ENCODE data around the gene OPRD1. TPM values are rescaled to one million over a fixed set of nuclear protein-coding genes. Genes with fewer than 3 reads are reported as not detected.

Gene OPRD1
- total RNA-seq, 2 experiments from 2014 or later = not detected

- Histone ChIP-seq H3K36me3 (ENCODE audit: insufficient read depth, low read length) (peaks cover 12% of the 10 kb centered on the region), H2AFZ (ENCODE audit: low read length) (no peak overlapping the region), H3K9me2 (ENCODE audit: insufficient read depth, low read length) (no peaks in the 10 kb centered on the region), H3K27ac (ENCODE audit: low read depth, low read length, poor library complexity, severe bottlenecking) (no peak overlapping the region), H3K4me2 (ENCODE audit: low read length) (no peak overlapping the region), H3K79me2 (ENCODE audit: insufficient read depth, low read depth, low read length) (no peaks in the 10 kb centered on the region), H3K4me1 (ENCODE audit: insufficient read depth, low read length, poor library complexity, severe bottlenecking) (peaks cover 5% of the 10 kb centered on the region), H3K9me3 (ENCODE audit: low read length) (no peaks in the 10 kb centered on the region), H3K4me3 (ENCODE audit: low read depth, low read length, poor library complexity, severe bottlenecking) (no peak overlapping the region), H4K20me1 (ENCODE audit: insufficient read depth, low read length) (no peaks in the 10 kb centered on the region)
- no TSS peak for BruUV-seq (replicated peaks)
- ChIA-PET CTCF (ENCODE audit: unreplicated experiment) (interaction anchor here (0.6 kb wide), 1 partner anchor 11 kb away, joined by 4 read pairs; no protein-coding TSS in a partner anchor), POLR2A (interaction anchor here (0.5 to 1.2 kb wide), 5 partner anchors 10 to 616 kb away, joined by 3 to 6 read pairs (median 3); partner anchors contain the start of gene EPB41)
- intact Hi-C loops (cut with micrococcal nuclease; ENCODE audit: unreplicated experiment) = no loop called here
- TF ChIP-seq EZH2phosphoT487 (IDR thresholded peaks at IDR 0.05; ENCODE audit: borderline replicate concordance, low read depth, low read length) (no peak), CTCF (conservative IDR thresholded peaks at IDR 0.05; ENCODE audit: low read length) (no peak)
- DNase-seq (ENCODE audit: low spot score) = no peak
Measured at GRCh38 chr1:28902738-28903137, 90.8 kb downstream of the OPRD1 start.

GRCh38 chr1:28905921-28906666, 94.1 kb downstream of the OPRD1 start:
- no peaks in the 10 kb centered on the region for H4K20me1 ChIP-seq (ENCODE audit: insufficient read depth, low read length)
- H3K9me2 ChIP-seq (ENCODE audit: insufficient read depth, low read length) = no peaks in the 10 kb centered on the region
- no TSS peak for BruUV-seq (replicated peaks)
- ChIA-PET CTCF (ENCODE audit: unreplicated experiment) (no interaction called here), POLR2A (interaction anchor here (0.7 kb wide), 2 partner anchors 26 to 260 kb away, joined by 3 read pairs; no protein-coding TSS in a partner anchor)
- no peaks in the 10 kb centered on the region for H3K9me3 ChIP-seq (ENCODE audit: low read length)
- no peak overlapping the region for H3K27ac ChIP-seq (ENCODE audit: low read depth, low read length, poor library complexity, severe bottlenecking)
- intact Hi-C loops (cut with micrococcal nuclease; ENCODE audit: unreplicated experiment) = no loop called here
- TF ChIP-seq CTCF (conservative IDR thresholded peaks at IDR 0.05; ENCODE audit: low read length) (no peak), EZH2phosphoT487 (IDR thresholded peaks at IDR 0.05; ENCODE audit: borderline replicate concordance, low read depth, low read length) (no peak)
- H3K36me3 ChIP-seq (ENCODE audit: insufficient read depth, low read length) = peaks cover 9% of the 10 kb centered on the region
- DNase-seq (ENCODE audit: low spot score) = no peak
- H3K4me2 ChIP-seq (ENCODE audit: low read length) = no peak overlapping the region
- no peaks in the 10 kb centered on the region for H3K79me2 ChIP-seq (ENCODE audit: insufficient read depth, low read depth, low read length)
- H3K4me3 ChIP-seq (ENCODE audit: low read depth, low read length, poor library complexity, severe bottlenecking) = no peak overlapping the region
- no peak overlapping the region for H2AFZ ChIP-seq (ENCODE audit: low read length)
- no peaks in the 10 kb centered on the region for H3K4me1 ChIP-seq (ENCODE audit: insufficient read depth, low read length, poor library complexity, severe bottlenecking)

- no peak overlapping the region for H3K27ac ChIP-seq (ENCODE audit: low read depth, low read length, poor library complexity, severe bottlenecking)
- no peak for TF ChIP-seq EZH2phosphoT487 (IDR thresholded peaks at IDR 0.05; ENCODE audit: borderline replicate concordance, low read depth, low read length)
- TF ChIP-seq CTCF (conservative IDR thresholded peaks at IDR 0.05; ENCODE audit: low read length) = no peak
- no peak overlapping the region for H3K4me2 ChIP-seq (ENCODE audit: low read length)
- no peaks in the 10 kb centered on the region for H4K20me1 ChIP-seq (ENCODE audit: insufficient read depth, low read length)
- POLR2A ChIA-PET = interaction anchor here (0.9 to 1.1 kb wide), 4 partner anchors 10 to 77 kb away, joined by 3 to 5 read pairs (median 4); no protein-coding TSS in a partner anchor
- peaks cover 3% of the 10 kb centered on the region for H3K36me3 ChIP-seq (ENCODE audit: insufficient read depth, low read length)
- H3K4me3 ChIP-seq (ENCODE audit: low read depth, low read length, poor library complexity, severe bottlenecking) = no peak overlapping the region
- DNase-seq (ENCODE audit: low spot score) = no peak
- no peaks in the 10 kb centered on the region for H3K9me3 ChIP-seq (ENCODE audit: low read length)
- H3K4me1 ChIP-seq (ENCODE audit: insufficient read depth, low read length, poor library complexity, severe bottlenecking) = peaks cover 7% of the 10 kb centered on the region
- BruUV-seq (replicated peaks) = no TSS peak
- H3K9me2 ChIP-seq (ENCODE audit: insufficient read depth, low read length) = no peaks in the 10 kb centered on the region
- no peak overlapping the region for H2AFZ ChIP-seq (ENCODE audit: low read length)
- intact Hi-C loops (cut with micrococcal nuclease; ENCODE audit: unreplicated experiment) = no loop called here
- no peaks in the 10 kb centered on the region for H3K79me2 ChIP-seq (ENCODE audit: insufficient read depth, low read depth, low read length)
- CTCF ChIA-PET (ENCODE audit: unreplicated experiment) = no interaction called here
Measured at GRCh38 chr1:28909198-28909597, 97.2 kb downstream of the OPRD1 start.

Data from OCI-LY7 (cell line).